CD4-positive, alpha-beta T cell treated with Interleukin-2 at 100 ng/mL for 4 hours (primary cell): ENCODE results near the gene ARL5C.

Experiments
- DNase-seq: peaks from one replicate; pipeline ENCODE4 v3.0.0-alpha.2; 2020; ENCODE audit warnings: low spot score

ARL5C gene

GRCh38 chr17:39167476-39167875, 1.5 kb upstream of the ARL5C start:
- peak; percentile 12 for DNase-seq

GRCh38 chr17:39166437-39167335, 725 bp upstream of the ARL5C start:
- no peak for DNase-seq

GRCh38 chr17:39165178-39165840, 652 bp downstream of the ARL5C start:
- DNase-seq = no peak

GRCh38 chr17:39164675-39165143, 1.3 kb downstream of the ARL5C start:
- peak; percentile 82 for DNase-seq

GRCh38 chr17:39161962-39162361, 4.0 kb downstream of the ARL5C start:
- no peak for DNase-seq

GRCh38 chr17:39158623-39159022, 7.3 kb downstream of the ARL5C start:
- DNase-seq = no peak

GRCh38 chr17:39156491-39156890, 9.5 kb downstream of the ARL5C start:
- DNase-seq = no peak

GRCh38 chr17:39155654-39156053, 10.3 kb downstream of the ARL5C start:
- DNase-seq = no peak

- peak; percentile 94 for DNase-seq
Observed at GRCh38 chr17:39153599-39154051, 12.3 kb downstream of the ARL5C start.

GRCh38 chr17:39151943-39152818, 13.8 kb downstream of the ARL5C start:
- peak; percentile 30 for DNase-seq

- DNase-seq = no peak
Observed at GRCh38 chr17:39151150-39151942, 14.6 kb downstream of the ARL5C start, which contains the start of gene PLXDC1. Gene PLXDC1, minus strand, starts transcription at chr17:39151637. Its CDS starts 200 bp downstream, at chr17:39151437.

GRCh38 chr17:39150795-39151149, 15.2 kb downstream of the ARL5C start:
- DNase-seq = no peak

- no peak for DNase-seq
Observed at GRCh38 chr17:39150104-39150634, 15.8 kb downstream of the ARL5C start.

GRCh38 chr17:39147221-39148185, 18.5 kb downstream of the ARL5C start:
- no peak for DNase-seq

- no peak for DNase-seq
Observed at GRCh38 chr17:39146273-39146672, 19.7 kb downstream of the ARL5C start.

- no peak for DNase-seq
Observed at GRCh38 chr17:39145143-39145542, 20.8 kb downstream of the ARL5C start.

- no peak for DNase-seq
Observed at GRCh38 chr17:39144416-39144840, 21.5 kb downstream of the ARL5C start.

- no peak for DNase-seq
Observed at GRCh38 chr17:39143552-39144093, 22.3 kb downstream of the ARL5C start.

- DNase-seq = no peak
Observed at GRCh38 chr17:39141915-39142664, 23.9 kb downstream of the ARL5C start.
